GM18505 (cell line): ENCODE results near the gene DTNB.

Experiments used
- ATAC-seq: cut with Tn5 transposase; IDR thresholded peaks from one replicate; pipeline ENCODE4 v1.9.1; 2021; ENCODE audit not compliant: unreplicated experiment
- POLR2A ChIP-seq: IDR thresholded peaks from 4 replicates; pipeline ENCODE4 v1.6.1; 2011; ENCODE audit warnings: borderline replicate concordance; ENCODE audit not compliant: insufficient read depth, insufficient read length; ENCODE audit errors: extremely low read depth

DTNB gene

DNA sequence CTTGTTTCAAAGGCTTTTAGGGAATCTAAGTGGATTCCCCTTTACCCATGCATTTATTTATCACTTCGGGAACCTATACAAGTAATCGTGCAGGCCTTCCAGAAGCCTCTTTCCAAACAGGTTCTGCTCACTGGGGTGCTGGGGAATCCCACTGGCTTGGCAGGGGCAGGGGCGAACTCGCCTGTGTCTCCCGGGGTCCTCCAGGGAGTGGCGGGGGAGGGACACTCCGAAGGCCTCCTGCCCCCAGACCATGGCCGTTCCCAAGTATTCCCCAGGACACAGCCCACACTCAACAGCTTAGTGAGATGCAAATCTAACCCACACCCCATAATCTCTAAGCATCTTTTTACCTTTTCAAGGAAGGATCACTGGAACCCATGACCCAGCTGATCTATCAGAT lies 338.2 kb downstream of the DTNB start:
- no peak for TF ChIP-seq POLR2A
- ATAC-seq = no peak

DNA sequence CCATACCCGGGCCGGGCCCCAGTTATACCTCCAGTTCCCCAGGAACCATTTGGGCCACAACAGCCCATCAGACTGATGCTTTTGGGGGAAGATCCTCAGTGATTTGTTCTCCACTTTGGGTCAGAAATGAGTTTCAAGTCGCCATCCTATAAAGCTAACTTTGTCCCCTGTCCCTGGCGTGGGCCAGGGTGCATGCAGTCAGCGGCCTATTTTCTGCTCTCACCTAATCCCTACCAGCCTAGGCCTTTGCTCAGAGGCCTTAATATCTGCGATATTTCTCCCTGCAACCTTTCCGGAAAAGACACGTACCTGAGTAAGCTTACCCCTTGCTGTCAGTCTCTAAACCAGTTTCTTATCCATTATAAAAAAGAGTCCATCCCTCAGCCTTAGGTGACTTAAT lies 338.9 kb downstream of the DTNB start:
- no peak for ATAC-seq
- TF ChIP-seq POLR2A = no peak

DNA sequence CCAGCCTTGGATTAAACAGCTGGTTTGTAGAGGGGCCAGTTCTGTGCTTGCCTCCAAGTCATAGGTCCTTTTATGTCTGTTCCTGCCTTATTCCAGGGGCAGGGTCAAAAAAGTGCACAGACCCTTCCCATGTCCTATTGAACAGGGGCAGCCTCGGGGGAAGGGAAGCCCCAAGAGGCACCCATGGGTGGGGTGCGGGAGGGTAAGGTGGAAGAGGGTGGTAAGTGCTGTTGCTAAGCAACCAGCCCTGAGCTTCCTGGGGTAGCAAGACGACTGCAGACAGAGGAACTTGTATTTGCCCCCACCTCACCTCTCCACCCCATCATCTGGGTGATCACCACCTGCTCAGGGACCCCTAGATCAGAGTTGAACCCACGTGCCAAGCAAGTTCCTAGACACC lies 339.4 kb downstream of the DTNB start:
- no peak for ATAC-seq
- no peak for TF ChIP-seq POLR2A

DNA sequence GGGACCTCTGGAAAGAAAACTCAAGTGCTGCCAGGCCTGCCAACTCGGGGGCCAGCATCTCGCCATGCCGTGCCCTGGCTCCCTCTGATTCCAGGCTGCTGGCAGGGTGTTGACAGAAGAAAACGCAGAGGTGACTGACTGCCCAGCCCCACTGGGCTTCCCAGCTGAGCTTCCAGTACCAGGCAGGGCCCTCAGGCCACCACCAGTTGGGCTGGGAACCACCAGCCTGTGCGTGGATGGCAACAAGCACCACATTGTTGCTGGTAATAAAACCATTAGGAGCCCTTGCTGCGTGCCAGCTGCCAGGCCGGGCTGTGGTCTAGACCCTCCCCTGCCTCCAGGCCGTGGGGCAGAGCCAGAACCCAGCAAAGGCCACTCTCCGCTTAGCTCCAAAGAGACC lies 340.8 kb downstream of the DTNB start:
- ATAC-seq = no peak
- no peak for TF ChIP-seq POLR2A

DNA sequence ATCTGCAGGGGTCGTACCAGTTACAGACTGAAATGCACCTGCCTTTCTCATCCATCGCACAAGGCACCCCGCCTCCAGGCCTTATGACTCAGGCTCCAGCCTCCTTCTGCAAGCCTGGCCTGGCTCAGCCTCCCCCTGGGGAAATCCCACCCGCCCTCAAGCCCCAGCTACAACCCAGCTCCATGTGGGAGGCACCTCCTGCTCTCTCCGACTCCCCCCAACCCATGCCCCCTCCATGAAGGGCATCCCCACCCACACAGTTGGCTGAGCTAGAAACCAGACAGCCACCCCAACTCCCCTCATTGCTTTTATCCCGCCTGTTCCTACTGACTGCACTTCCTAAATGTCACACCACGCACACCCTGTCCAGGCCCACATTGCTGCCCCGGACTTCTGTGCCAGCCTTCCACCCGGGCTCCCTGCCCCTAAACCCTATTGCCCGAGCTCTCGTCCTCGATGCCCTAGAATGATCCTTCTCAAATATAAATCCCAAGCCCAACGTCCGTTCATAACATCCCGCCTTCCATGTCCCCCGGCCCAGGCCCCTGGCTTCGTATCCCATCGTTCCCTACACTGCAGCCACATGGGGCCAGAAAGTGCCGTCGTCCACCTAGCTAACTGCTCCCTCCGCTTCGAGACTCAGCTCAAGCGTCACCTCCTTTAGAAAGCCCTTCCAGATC lies 341.6 kb downstream of the DTNB start:
- no peak for TF ChIP-seq POLR2A
- ATAC-seq = no peak

DNA sequence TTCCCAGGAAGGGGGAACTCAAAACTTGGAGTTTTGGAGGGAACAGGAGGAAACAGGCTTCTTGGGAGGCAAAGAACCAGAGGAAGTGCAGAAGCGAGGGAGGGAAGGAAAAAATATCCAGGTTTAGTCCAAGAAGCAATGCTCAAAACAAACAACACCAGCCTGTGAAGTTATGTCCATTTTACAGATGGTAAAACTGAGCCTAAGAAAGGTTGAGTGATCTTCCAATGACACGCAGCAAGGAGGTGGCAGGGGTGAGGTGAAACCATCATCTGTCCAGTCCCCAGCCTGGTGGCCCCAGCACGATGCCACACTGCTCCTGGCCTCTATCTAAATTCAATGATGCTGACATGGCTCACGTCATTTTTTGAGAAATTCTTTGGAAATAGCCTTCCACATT lies 342.4 kb downstream of the DTNB start:
- ATAC-seq = no peak
- TF ChIP-seq POLR2A = no peak

DNA sequence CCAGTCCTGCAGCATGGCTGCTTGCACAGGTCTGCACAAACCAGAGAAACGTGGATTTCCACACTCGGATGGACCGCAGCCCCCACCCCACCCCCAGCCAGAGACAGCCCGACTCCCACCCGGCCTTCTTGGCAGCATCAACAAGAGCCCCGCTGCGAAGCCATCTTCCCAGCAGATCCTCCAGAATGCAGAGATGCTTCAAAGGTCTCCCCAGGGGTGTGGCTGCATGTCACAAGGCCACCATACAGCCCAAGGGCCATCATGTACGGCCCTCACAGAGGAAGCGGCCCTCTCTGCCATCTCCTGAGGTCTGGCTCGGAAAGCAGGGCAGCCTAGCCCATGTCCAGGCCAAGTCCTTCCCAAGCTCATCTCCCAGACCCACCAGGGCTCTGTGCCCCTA lies 343.1 kb downstream of the DTNB start:
- TF ChIP-seq POLR2A = no peak
- ATAC-seq = no peak

DNA sequence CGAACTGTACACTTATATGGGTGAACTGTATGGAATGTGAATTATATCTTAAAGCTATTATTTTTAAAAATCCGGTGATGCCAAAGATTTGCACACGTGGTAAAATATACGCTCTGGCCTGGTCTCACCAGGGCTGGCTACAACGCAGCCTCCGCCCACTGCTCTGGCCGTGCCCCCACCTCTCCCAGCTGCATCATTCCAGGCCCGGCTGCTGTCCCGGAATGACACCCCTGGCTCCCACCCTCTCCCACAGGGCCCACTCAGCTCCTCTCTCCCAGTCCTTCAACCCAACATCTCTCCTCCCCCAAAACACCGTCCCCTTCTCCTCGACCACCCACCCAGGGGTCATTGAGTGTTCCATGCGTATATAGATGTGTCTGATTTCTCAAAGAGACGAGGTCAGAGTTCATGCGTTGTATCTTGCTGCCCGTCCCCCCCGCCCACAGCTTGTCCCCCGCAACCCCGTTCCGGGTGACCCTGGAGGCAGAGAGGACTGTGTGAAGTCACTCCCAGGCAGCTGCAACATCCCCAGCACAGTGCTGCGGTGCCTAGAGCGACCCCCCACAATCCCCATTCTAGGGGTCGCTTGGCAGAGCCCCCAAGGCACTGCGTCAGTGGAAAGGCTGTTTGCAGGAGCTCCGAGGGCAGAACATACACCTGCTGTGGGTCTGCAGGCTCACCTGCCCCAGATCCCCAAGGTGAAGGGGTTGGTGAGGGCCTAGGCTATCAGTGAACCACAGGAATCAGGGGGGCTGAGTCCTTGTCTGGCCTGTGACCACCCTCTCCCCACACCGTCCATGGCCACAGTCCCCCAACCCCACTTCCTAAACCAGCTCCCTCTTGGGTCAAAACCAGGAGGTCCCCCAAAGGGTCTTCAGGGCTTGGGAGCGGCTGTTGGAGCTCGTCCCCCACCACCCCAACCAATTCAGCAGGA lies 345.0 kb downstream of the DTNB start:
- no peak for ATAC-seq
- no peak for TF ChIP-seq POLR2A
